NCI-H526 (cell line): ENCODE data around the gene WHAMM.
"Not testable (repeated sequence)": the region's sequence is repeated elsewhere in the genome, so short reads cannot be mapped to it uniquely, and the experiment has no call there.

ENCODE experiments used
- DNase-seq, 2 experiments: peaks; one replicate each; lab custom pipeline; 2025; lab: John Stamatoyannopoulos, UW

Gene WHAMM

DNA sequence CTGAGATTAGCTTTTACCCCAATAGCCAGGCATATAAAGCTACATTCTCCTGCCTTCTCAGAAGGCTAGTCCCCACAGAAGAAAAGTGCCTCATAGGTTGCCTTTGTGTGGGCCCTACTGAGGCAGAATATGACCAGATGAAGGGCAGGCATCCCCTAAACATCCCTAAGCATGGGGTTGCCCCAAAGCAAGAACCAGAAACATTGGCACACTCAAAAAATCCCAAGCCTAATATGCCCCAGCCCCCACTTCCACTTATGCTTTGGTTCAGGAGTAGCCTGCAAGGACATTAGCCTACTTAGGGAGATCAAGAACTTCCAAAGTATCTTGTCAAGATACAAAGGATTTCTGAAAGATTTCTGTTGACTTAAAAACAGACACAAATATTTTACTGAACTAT is 29.7 kb downstream of the WHAMM start:
- no peak for DNase-seq

DNA sequence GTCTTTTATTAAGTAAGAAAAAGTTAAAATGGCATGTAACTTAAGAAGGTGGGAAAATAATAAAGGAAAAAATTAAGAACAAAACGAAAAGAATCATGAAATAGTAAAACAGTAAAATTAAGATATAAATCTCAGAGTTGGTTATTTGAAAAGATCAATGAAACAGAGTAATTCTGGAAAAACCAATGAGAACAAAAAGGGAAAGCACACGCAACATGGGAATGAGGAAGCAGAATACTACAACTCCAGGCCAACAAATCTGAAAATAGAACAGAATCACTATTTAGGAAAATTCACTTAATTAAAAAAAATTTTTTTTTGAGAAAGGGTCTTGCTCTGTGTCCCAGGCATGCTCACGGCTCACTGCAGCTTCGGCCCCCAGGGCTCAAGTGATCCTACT is 30.7 kb downstream of the WHAMM start:
- no peak for DNase-seq

DNA sequence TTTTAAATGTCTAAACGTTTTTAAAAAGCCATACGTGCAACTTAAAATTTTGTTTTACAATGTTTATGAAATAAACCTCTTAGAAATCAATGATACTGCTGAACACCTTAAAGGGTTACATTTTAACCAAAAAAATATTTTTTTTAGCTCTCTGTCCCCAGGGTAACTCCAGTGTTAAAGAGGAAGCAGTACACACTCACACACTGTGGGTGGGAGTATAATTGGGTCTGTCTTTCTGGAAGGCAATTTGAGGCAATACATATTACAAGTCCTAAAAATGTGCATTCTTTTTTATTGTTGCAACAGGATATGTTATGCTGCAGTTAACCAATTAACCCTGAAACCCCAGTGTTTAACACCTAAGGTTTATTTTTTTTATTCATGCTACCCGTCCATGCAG is 34.1 kb downstream of the WHAMM start:
- no peak for DNase-seq

DNA sequence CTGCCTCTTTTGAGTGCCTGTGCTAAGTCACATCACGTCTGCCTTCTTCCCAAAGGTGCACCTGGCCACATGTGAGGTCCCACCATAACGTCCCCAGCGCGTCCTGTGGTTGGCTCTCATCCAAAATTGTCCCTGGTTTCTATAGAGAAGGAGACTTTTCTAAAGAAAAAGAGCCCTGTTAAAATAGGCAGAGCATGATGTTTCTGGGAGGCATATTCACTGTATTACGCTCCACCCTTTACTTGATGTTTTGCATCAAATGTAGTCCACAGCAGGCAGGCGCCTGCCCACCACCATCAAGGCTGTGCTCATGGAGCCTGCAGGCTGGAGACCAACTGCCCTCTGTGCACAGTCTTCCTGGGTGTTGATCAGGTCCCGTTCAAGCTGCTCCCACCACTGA is 36.3 kb downstream of the WHAMM start:
- no peak for DNase-seq

DNA sequence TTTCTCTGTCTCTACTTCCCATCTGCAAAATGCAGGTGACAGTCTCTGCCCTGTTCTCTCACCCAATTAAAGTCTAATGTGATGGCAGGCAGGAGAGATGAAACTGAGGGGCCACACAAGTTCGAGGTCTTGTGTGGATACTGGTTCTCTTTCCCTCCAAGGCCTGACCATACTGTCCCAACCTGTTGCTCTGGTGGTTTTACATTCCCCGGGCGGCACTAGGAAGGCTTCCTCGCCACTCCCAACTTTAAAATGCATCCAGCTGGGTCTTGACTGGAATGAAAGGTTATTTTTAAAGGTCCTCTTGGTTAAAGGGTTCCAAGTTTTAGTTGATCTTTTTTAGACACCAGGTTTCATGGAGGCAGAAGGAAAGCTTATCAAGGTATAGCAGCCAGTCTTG is 37.2 kb downstream of the WHAMM start:
- no peak for DNase-seq

DNA sequence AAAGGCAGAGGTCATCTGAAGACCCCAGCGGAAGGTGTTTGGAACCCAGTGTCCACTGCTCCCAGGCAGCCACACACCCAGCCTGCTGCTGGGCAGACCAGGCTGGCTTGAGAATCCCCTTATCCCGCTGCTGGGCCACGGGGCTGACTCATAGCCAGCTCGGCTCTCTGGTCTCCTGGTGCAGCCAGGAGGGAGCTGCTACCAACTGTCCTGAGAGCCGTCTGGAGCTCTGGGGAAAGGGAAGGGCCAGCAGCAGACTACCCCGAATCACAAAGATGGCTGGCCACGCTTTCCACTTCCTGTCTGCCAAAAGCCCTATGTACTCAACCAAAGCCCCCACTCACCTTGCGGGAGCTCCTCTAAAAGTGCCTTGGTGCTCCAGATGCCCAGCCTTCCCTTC is 38.3 kb downstream of the WHAMM start:
- DNase-seq, result no peak

DNA sequence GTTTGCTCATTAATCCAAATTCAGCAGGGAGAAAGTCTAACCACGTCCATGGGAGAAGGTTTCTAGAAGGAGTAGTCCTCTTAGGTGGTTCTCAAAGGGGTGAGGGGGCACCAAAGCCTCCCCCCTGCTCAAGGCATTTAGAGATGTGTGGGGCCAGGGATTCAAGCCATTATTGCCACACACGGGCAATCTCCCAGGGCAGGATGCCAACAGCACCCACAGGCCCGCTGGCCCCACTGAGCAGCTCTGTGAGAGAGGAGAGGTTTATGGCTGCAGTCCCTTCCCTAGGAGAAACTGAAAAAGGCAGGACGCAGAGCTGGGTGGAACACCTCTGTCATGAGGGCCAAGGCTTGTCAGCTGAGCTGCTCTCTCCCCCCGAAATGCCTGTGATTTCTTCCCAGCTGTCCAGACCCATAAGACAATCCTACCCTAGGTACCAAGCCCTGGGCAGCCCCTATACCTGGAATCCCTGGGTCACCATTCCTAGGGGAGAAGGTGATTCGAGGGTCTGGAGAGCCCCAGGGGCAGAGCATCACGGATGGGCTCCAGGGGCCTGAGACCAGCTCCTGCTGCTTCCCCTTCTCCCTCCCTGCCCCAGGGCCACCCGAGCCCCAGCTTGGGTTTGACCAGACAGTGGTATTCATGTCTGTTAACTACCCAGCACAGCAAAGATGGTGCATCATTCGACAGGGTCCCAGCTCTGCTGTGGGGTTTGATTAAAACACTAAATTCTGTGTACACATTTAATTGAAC is 39.0 kb downstream of the WHAMM start:
- DNase-seq, result no peak

DNA sequence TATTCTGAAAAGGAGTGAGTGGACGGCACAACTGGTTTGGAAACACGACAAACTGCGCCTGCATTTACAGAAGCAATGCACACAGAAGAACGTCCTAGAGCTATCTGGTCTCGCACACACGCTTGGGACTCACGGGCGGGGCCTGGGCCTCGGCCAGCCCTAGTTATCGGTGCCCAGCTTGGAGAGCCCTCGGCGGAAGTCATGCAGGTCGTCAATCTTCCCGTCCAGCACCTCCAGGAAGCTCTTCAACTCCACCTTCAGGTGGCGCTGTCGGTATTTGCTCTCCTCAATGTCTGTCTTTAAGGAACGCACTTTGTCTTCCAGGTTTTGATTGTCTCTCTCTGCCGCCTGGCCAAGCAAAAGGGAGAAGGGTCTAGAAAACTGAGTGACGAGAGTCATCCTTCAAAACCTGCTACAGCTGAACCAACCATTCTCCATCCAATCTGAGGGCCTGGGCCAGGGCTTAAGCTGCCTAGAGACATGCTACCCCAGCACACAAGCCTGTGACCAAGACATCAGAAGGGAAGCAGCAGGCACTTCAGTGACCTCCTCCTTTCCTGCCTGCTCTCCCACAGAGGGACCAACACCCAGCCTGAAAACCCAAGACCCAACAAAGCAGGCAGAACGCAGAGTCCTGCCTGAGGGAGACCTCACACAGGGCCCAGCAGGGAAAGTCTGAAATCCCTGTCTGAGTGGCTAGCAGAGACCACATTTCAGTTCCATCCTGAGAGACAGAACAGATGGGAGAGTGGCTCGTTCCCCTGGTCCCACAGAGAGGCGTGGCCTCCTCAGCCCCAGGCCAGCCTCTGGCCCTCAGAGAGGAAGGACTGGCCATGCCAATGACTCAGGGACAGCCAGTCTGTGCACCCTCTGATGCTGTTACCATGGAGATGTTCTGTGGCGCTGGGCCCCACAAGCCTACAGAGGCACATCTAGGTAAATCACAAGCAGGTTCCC is 40.4 kb downstream of the WHAMM start:
- DNase-seq, result peak; percentile 67 to 87

DNA sequence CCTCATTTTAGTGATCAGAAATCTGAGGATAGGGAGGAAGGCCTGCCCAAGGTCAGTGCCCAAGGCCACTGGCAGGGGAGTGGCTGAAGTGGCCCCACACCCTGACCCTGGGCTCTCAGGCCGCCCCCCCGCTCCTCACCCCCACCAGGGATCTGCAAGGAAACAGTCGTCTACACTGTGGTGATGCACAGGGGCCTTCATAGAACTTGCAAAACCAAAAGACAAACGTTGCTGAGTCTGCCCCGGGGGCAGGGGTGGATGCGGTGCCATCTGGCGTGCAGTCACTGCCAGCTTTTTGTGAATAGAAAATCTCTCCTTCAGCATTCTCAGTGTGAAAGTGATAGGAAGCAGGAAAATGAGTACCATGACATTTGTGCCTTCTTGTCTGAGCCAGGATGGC is 41.3 kb downstream of the WHAMM start:
- no peak for DNase-seq

DNA sequence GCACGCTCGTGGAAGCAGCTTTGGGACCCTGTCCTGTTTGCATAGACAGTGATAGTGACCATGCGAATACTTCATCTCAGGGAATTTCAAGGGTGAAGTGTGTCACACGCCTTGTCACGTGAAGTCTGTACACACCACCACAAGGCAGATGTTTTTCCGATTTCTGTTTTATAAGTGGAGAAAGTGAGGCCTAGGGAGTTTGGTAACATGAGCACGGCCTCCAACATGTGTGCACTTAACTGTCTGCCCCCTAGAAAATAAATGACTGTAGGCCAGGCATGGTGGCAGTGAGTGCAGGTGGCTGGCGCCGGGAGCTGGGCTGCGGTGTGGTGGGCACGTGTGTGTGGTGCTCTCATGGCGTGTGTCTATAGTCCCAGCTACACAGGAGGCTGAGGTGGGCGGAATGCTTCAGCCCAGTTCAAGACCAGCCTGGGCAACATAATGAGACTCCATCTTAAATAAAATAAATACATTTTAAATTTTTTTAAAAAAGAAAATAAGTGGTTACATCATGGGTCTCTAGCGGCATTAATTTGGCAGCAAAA is 42.0 kb downstream of the WHAMM start:
- no peak for DNase-seq

DNA sequence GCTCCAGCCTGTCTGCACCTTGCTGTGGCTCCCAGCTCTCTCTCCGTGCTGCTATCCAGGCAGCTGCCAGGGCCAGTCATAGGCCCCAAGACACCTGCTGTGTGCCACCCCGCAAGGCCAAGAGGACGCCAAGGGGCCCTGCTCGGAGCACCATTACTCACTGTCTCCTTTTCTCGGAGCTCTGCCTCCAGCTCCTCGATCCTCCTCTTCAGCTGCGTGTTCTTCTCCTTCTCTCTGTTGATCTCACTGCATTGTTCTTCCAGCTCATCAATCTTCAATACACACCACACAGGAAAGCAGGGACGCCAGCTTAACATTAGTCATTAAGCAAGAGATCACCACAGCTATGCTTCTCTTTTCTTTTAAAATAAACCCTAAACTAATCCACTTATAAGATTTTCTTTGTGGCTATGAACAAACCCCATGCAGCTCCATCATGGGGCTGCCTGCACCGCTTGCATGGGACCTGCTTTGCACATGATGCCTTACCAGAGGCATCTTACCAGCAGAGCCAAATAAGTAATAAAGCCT is 42.6 kb downstream of the WHAMM start:
- no peak for DNase-seq

DNA sequence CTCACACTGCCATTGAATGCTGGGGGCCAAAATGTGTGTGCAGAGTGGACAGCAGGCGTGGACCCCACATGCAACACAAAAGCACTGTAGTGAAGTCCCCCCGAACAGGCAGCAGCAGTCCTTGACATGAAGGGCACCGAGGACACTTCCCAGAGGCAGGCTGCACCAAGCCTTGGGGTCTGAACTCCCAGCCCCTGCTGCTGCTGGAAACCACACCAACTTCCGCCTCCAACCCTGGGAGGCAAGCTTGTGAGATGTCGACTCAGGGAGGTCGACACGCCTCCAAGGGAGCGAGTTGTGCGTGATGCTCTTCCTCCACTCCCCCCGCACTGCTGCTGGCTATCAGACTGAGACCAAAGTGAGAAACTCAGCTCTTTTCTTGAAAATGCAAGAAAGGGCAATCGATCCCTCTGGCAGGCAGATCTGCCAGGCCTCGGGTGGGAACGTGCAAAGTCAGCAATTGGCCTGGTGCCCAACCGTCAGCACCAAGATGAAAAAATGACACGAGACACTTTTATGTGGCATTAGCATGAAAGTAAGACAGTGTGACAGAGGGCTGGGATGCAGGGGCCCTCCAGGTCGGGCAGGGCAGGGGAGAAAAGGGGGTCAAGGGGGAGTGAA is 43.6 kb downstream of the WHAMM start:
- DNase-seq, result no peak

DNA sequence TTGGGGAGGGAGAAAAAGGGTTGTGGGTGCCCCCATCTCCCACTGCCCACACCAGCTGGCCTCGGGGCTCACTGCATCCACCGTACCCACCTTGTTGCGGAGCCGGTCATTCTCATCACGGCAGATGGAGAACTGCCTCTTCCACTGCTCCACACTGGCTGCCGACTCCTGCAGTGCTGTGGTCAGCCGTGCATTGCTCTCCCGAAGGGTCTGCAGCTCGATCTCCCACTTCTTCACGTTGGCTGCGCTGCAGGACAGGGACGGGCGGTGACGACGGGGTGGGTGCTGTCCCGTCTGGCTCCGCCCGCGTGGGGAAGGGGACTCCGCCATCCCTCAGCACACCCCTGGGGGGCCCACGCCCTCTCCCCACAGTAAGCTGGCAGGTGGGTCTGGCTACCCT is 45.1 kb downstream of the WHAMM start:
- no peak for DNase-seq

DNA sequence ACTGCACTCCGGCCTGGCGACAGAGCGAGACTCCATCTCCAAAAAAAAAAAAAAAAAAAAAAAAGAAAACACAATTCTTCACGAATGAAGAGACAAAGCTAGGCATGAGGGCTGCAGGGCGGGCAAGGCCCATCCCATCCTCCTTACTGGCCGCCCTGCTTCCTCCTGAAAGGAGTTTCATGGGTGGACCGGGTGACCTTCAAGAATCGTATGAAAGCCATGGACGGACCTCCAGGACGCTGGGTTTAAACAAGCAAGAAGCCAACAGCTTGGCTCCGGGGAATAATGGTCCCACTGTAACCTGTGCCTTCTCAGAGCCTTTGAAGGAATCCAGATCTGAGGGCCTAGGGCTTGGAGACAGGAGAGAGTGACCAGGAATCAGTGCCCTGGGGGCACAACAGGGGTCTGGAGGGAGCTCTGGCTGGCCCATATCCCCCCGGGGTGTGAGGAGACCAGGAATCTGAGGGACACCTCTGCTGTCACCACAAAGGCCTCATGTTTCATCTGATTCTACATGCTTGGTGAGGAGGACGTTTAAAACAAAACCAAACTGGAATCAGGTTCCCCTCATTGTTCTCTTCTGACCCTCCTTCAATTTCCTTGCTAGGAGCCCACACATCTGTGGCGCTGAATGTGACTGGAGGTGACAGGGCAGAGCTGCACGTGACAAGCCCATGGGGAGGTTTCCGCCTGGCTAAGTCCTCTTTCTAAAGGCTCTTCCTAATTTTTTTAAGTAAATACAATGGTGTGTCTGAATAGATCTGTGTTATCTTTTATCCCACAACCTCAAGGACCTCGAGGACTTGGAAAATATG is 46.1 kb downstream of the WHAMM start:
- peak in 1 of 2 experiments; percentile 3 for DNase-seq

DNA sequence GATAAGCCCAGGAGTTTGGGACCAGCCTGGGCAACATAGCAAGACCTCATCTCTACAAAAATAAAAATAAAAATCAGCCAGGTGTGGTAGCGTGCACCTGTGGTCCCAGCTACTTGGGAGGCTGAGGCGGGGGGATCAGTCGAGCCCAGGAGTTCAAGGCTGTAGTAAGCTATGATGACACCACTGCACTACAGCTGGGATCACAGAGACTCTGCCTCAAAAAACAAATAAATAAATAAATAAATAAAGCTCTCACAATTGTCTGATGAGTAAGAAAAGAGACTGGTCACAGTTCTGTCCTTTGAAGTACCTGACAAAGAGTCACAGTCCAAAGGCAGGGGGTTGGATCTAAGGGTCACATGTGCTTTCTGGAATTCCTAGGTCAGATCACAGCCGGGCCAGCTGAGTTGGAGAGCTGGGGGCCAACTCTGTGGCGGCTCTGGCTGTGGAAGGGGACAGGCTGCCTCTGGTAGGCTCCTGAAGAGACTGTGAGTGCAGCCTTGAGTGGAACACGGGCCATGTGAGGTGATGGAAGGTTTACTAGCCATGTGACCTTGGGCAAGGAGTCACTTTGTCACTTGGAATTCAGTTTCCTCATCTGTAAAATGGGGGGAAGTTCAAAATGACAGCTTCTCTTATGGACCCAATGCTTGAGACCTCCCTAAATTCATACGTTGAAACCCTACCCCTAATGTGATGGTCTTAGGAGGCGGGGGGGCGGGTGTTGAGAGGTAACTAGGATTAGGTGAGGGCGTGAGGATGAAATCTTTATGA is 47.2 kb downstream of the WHAMM start:
- DNase-seq, result no peak

DNA sequence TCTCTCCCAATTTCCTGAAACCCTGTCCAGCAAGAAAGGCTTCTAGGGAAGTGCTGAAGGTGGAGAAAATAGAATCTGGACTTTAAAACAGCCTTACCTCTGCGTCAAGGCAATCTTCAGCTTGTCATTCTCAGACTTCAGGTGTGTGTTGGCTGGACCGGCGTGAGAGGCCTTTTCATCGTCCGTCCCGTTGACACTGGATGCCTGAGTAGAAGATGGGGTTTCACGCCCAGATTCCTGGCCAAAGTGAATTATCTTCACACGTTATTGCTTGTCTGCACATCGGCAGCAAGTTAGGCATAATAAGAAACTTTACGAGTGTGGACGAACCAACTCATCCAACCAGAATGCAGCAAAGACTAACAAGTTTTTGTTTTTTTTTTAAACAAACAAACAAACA is 49.5 kb downstream of the WHAMM start:
- DNase-seq, result no peak

DNA sequence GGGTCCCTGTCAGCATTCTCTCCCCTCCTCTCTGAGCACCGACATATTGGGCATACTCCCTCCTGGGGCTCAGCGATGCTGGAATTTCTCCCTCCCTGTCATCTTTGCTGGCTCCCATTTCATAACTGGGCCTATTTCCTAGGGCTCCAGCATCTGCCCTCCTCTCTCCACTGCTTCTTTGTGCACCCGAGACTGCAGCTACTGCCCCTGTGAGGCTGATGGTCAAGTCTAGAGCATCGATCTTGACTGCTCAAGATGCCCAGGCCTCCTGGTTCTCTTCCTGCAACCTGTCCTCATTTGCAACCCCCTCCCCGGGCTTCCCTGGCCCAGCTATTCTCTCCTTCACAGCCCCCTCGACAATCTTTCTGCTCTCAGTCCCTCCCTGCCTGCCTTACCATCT is 53.5 kb downstream of the WHAMM start:
- no peak for DNase-seq

DNA sequence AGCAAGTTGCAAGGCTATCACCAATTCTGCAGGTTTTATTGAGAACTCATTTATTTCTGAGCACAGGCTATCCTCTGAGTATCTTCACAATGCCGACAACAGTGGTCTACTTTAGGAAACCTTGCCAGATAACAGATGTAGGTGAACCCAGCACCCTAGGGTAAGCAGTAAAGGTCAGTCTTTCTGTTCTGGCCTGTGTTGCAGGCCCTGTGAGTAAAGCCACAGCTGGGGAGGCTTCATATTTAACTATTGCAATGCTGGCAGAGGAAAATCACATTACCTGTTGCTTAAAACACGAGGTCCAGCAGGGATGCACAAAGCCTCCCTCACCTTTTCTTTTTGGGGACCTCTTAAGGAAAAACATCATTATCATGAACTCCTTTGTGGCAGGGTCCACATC is 55.5 kb downstream of the WHAMM start:
- no peak for DNase-seq

DNA sequence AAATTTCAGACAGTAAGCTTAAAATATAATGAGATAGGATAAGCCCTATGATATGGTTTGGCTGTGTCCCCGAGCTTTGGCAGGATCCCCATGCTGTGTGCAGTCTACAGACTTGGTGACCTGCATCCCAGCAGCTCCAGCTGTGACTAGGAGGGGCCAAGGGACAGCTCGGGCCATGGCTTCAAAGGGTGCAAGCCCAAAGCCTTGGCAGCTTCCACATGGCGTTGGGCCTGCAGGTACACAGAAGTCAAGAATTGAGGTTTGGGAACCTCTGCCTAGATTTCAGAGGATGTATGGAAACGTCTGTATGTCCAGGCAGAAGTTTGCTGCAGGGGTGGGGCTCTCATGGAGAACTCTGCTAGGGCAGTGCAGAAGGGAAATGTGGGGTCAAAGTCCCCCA is 56.2 kb downstream of the WHAMM start:
- DNase-seq, result not testable (repeated sequence)

DNA sequence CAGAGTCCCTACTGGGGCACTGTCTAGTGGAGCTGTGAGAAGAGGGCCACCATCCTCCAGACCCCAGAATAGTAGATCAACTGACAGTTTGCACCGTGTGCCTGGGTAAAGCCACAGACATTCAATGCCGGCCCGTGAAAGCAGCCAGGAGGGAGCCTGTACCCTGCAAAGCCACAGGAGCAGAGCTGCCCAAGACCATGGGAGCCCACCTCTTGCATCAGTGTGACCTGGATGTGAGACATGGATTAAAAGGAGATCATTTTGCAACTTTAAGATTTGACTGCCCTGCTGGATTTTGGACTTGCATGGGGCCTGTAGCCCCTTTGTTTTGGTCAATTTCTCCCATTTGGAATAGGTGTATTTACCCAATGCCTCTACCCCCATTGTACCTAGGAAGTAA is 56.6 kb downstream of the WHAMM start:
- not testable (repeated sequence) for DNase-seq
